HG02798 (cell line): Measurements from ENCODE around the gene MRAS.

ENCODE experiments used
- ATAC-seq: cut with Tn5 transposase; IDR thresholded peaks from one replicate; pipeline ENCODE4 v1.9.1; 2021; ENCODE audit warnings: mild to moderate bottlenecking; ENCODE audit not compliant: unreplicated experiment, poor library complexity

The MRAS gene

DNA sequence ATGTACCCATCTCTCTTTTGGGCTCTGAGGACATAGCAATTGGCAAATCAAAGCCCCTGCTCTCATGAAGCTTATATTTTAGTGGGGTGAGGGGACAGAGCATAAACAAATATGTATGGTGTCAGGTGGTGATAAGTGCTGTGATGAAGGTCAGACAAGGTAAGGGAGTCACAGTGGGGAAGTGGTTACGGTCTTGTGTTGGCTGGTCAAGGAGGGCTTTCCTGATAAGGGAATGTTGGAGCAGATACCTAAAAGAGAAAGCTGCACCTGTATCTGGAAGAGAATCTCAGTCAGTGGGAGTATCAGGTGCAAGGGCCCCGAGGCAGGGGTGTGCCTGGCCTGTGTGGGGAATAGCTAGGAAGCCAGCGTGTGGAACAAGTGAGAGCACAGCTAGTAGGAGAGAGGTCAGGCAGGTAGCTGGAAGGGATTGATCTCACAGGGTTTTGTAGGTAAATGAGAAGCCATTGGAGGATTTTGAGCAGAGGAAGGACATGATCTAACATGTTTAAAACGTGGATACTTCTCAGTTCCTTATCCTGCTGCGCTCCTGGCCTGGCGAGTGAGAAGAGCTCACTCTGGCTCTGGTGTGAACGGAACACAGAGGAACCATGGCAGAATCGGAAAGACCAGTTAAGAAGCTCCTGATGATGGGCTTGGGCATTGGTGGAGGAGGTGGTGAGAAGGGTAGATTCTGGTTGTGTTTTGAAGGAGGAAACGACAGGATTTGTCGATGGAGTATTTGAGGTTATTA, 35.5 kb downstream of the MRAS start:
- no peak for ATAC-seq

GRCh38 chr3:138384531-138384930, 36.2 kb downstream of the MRAS start:
- ATAC-seq = no peak

GRCh38 chr3:138384976-138385375, 36.6 kb downstream of the MRAS start:
- no peak for ATAC-seq

GRCh38 chr3:138389144-138389601, 40.8 kb downstream of the MRAS start:
- ATAC-seq = no peak

GRCh38 chr3:138389841-138390581, 41.6 kb downstream of the MRAS start:
- ATAC-seq = no peak

GRCh38 chr3:138390582-138390932, 42.2 kb downstream of the MRAS start:
- ATAC-seq = no peak

DNA sequence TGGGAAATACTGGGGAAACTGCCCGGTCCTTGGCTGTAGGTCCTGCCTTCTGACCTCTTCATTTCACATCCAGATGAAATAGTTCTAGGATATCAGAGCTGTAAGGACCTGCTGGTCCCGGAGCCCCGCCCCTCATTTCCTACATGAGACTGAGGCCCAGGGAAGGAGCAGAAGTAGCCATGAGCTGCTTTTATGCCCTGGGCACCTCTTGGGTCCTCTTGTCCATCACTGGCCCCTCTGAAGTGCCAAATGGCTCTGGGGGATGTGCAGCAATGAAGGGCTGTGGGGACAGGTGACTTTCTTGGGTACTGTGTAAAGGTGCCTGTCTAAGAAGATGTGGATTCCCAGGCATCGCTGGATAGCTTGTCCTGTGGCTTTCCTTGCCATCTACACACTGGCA, 45.8 kb downstream of the MRAS start:
- ATAC-seq = no peak

DNA sequence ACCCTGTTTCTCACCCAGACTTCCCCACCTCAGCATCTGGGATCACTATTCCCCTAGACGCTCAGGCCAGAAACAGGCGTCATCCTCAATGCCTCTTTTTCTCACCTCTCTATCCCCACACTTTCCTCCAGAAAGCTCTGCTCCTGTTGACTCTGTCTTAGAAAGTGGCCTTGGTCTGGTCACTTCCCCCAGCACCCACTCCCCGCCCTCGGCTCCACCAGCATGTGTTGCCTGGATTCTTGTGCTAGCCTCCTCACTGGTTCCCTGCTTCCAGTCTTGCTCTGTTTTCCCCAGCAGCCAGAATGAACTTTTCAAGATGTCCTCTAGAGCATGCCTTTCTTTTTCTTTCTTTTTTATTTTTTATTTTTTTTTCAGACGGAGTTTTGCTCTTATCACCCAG, 46.3 kb downstream of the MRAS start:
- no peak for ATAC-seq

DNA sequence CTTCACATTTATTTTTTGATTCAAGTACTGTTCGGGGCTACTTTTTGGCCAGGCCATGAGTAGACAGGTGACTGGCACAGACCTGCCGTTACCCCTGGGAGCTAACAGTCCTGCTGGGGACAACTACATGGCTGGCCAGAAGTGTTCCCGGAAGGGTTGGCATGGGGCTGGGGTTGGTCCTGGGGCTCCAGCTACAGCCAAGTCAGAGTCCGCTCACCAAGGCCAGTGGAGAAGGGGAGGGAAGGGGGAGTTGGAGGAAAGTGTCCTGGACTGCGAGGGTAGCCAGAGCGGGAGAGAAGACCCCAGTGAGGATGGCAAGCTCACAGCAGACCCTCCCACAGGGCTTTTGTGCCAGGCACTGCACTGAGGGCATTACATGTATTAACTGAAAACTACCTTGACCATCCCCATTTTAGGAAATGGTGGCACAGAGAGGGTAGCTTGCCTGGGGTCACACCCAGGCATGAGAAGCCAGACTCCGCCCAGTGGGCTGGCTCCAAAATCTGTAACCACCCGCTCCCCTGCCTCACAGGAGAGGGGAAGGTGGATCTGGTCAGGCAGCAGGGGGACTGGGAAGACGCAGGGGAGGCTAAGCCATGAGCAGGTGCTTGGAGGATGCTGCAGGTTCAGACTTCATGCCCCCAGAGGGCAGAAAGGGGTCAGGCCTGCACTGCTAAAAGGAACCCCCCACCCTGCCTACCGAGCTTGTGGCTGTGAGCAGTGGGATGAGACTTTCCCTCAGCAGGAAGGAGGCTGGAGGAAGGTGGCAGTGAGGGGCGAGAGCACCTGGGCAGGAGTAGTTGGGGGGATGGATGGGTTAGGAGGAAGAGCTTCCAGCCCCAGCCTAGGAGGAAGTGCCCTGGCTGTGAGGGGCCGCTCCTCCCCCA, 47.7 kb downstream of the MRAS start:
- ATAC-seq = no peak

DNA sequence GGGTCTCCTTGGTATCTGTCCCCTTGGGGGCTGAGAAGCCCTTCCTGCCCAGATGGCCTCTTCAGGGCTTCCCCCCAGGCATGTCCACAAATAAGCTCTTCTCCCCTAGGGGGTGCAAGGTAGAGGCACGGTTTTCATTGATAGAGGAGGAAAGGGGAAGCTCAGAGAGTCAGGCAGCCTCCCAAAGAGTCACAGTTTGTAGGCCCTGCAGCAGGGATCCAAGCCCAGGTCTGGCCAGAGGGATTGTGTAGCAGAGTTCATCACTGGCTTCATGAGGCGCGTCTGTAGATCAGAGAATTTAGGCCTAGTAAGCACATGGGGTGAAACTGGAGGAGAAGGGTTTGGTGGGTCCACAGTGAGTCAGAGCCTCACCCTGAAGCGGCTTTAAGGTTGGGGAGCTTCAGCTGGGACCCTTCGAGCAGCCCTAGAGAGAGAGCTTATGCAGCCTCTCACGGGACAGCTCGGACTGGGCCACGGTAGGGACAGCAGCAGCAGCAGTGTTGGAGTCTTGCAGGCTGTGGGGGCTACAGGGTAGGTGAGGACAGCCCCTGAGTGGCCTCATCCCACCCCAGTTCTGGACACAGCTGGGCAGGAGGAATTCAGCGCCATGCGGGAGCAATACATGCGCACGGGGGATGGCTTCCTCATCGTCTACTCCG, 48.5 kb downstream of the MRAS start:
- no peak for ATAC-seq

DNA sequence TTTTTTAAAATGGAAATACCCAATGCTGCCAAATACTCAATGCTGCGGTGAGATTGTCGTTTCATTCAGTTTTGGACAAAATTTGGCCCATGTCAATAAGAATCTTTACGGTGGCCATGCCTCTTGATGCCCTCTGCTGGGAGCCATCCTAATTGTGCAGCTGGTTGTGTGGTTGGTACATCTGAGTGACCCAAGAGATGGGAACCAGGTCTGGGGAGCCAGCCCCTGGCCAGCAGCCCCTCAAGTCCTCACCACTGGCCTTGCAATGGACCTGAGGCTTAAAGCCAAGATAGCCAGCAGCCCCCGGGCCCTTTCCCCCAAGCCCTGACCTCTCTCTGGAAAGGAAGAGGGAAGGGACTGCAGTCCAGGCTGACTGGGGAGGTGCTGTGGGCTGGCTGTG, 49.6 kb downstream of the MRAS start:
- ATAC-seq = no peak

DNA sequence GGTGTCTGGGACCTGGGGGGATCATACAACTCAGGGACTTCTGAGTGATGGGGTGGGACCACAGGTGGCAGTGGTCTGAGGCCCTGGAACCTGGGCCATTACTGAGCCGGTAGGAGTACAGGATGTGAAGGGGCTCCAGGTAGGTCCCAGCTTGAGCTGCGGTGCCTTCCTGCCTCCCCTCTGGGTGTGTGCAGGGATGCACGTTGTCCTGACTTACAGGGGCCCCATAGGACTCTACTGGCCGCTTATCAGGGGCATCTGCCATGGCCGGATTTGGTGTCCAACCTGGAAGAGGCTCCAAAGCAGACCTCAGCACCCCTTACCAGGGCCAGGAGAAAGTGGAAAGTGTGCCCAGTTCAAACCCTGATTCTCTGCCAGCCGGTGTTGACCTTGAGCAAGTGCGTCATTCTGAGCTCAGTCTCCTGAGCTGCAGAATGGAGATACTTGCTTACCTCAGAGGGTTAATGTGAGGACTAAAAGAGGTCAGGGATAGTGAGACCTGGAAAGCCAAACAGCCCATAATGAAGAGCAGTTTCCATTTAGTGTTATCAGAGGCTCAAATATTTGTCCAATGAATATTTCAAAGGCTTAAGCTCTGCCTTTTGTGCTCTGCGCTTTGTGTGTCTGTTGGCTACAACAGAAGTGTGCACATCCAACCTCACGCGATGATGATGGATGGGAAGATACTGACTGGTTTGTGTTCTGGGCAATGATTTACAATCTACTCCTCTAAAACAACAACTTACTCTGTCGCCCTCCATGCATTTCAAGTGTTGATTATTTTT, 50.6 kb downstream of the MRAS start:
- no peak for ATAC-seq

DNA sequence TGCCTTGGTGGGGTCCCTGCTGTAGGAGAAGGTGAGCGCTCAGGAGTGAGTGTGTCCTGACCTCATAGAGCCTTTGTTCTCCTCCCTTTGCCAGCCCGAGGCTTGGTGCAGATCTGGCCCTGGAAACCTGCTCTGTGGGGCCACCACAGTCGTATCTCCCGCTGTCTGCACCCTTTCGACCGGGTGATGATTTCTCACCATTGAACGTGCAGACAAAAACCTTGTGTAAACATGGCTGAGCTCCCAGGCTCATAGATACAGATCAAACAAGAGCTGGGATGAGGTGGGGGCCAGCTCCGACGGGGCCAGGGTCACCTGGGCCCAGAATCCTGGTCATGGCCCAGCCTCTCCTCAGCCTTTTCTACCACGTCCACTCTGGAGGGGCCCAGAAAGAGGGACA, 51.4 kb downstream of the MRAS start:
- no peak for ATAC-seq

- no peak for ATAC-seq
Measured at GRCh38 chr3:138400651-138401070, 52.3 kb downstream of the MRAS start.

GRCh38 chr3:138401834-138402233, 53.5 kb downstream of the MRAS start:
- no peak for ATAC-seq

DNA sequence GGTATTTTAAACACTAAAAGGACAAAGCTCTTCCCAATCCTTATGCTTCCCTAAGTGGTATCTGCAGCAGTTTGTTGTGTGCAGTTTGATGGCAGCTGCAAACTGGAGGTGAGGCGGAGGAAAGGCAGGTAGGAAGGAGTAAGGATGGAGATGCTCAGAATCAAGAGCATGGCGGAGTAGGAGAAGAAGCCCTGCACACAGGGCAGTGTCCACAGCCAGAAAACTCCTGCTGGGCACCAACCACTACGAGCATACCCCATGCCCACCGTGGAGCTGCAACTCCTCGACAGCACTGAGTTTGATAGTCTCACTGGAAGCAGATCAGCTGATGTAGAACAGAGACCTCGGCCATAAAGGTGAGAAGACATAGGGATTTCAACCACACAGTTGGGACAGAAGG, 55.7 kb downstream of the MRAS start:
- no peak for ATAC-seq

DNA sequence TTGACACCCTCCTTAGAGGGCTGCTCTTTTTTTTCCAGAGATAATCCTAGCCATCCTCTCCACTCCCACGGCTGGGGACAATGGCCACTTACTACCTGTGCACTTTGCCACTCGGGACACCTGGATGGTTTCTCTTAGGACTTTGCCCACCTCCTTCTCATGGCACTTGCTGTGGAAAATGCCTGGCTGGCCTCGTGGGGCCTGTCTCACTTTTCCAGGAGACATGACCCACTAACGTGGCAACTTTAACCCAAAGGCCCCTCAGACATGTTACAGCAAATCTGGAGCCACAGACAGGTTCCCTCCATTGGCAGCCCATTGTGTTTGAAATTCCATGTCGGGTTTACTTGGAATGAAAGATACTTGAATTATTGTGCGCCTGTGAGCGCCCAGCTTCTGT, 56.6 kb downstream of the MRAS start:
- no peak for ATAC-seq

GRCh38 chr3:138405486-138405885, 57.1 kb downstream of the MRAS start:
- ATAC-seq = no peak

DNA sequence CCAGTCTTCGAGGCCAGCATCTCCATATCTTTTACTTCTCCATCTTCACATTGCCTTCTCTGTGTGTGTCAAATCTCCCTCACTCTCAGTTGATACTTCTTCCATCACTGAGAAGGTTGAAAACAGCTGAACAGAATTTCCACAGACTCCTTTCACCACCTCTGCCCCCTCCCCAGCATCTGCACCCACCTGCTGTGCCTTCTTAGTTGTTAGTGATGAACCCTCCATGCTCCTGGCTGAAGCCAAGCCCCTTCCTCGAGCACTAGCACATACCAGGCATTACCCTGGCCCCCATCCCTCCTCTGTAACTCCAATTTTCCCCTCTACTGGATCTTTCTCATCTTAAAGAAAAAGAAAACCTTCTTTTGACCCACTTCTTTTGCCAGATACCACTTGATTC, 58.2 kb downstream of the MRAS start:
- no peak for ATAC-seq
